ENCODE data around the gene TRMT44.

The TRMT44 gene

GRCh38 chr4:8500966-8501365 is 60.4 kb downstream of the TRMT44 start:
- no peak for ATAC-seq
- TF ChIP-seq ZFP30 (CRISPR knock-in tag; IDR thresholded peaks at IDR 0.05) (no peak), ZNF565 (CRISPR knock-in tag; conservative IDR thresholded peaks at IDR 0.05; ENCODE audit: low read depth) (no peak), TOX (CRISPR knock-in tag; IDR thresholded peaks at IDR 0.05; ENCODE audit: borderline replicate concordance) (no peak)
- TF ChIP-seq, protein P1, sequence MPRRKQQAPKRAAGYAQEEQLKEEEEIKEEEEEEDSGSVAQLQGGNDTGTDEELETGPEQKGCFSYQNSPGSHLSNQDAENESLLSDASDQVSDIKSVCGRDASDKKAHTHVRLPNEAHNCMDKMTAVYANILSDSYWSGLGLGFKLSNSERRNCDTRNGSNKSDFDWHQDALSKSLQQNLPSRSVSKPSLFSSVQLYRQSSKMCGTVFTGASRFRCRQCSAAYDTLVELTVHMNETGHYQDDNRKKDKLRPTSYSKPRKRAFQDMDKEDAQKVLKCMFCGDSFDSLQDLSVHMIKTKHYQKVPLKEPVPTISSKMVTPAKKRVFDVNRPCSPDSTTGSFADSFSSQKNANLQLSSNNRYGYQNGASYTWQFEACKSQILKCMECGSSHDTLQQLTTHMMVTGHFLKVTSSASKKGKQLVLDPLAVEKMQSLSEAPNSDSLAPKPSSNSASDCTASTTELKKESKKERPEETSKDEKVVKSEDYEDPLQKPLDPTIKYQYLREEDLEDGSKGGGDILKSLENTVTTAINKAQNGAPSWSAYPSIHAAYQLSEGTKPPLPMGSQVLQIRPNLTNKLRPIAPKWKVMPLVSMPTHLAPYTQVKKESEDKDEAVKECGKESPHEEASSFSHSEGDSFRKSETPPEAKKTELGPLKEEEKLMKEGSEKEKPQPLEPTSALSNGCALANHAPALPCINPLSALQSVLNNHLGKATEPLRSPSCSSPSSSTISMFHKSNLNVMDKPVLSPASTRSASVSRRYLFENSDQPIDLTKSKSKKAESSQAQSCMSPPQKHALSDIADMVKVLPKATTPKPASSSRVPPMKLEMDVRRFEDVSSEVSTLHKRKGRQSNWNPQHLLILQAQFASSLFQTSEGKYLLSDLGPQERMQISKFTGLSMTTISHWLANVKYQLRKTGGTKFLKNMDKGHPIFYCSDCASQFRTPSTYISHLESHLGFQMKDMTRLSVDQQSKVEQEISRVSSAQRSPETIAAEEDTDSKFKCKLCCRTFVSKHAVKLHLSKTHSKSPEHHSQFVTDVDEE (CRISPR knock-in tag; IDR thresholded peaks at IDR 0.05): no peak

- TF ChIP-seq ARNTL (CRISPR knock-in tag; IDR thresholded peaks at IDR 0.05; ENCODE audit: borderline replicate concordance, low read depth): no peak
- TF ChIP-seq GLIS3 (CRISPR knock-in tag; IDR thresholded peaks at IDR 0.05): no peak
- TF ChIP-seq RARB (CRISPR knock-in tag; IDR thresholded peaks at IDR 0.05): no peak
- no peak for TF ChIP-seq ZNF8 (CRISPR knock-in tag; IDR thresholded peaks at IDR 0.05)
- no peak for TF ChIP-seq ZNF565 (CRISPR knock-in tag; conservative IDR thresholded peaks at IDR 0.05; ENCODE audit: low read depth)
- TF ChIP-seq, protein P2, sequence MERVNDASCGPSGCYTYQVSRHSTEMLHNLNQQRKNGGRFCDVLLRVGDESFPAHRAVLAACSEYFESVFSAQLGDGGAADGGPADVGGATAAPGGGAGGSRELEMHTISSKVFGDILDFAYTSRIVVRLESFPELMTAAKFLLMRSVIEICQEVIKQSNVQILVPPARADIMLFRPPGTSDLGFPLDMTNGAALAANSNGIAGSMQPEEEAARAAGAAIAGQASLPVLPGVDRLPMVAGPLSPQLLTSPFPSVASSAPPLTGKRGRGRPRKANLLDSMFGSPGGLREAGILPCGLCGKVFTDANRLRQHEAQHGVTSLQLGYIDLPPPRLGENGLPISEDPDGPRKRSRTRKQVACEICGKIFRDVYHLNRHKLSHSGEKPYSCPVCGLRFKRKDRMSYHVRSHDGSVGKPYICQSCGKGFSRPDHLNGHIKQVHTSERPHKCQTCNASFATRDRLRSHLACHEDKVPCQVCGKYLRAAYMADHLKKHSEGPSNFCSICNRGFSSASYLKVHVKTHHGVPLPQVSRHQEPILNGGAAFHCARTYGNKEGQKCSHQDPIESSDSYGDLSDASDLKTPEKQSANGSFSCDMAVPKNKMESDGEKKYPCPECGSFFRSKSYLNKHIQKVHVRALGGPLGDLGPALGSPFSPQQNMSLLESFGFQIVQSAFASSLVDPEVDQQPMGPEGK (CRISPR knock-in tag; IDR thresholded peaks at IDR 0.05; ENCODE audit: borderline replicate concordance): no peak
- TF ChIP-seq BACH2 (CRISPR knock-in tag; IDR thresholded peaks at IDR 0.05; ENCODE audit: borderline replicate concordance): no peak
- TF ChIP-seq ZFP3 (CRISPR knock-in tag; IDR thresholded peaks at IDR 0.05): no peak
- TF ChIP-seq ZNF70 (CRISPR knock-in tag; IDR thresholded peaks at IDR 0.05): no peak
- TF ChIP-seq, protein P1 (CRISPR knock-in tag; IDR thresholded peaks at IDR 0.05): no peak
- TF ChIP-seq SNAI2 (CRISPR knock-in tag; IDR thresholded peaks at IDR 0.05): no peak
- no peak for TF ChIP-seq ZFP30 (CRISPR knock-in tag; IDR thresholded peaks at IDR 0.05)
- no peak for TF ChIP-seq CSDC2 (CRISPR knock-in tag; IDR thresholded peaks at IDR 0.05)
- TF ChIP-seq TOX (CRISPR knock-in tag; IDR thresholded peaks at IDR 0.05; ENCODE audit: borderline replicate concordance): no peak
- no peak for TF ChIP-seq CSRNP3 (CRISPR knock-in tag; IDR thresholded peaks at IDR 0.05)
- TF ChIP-seq, protein P3, sequence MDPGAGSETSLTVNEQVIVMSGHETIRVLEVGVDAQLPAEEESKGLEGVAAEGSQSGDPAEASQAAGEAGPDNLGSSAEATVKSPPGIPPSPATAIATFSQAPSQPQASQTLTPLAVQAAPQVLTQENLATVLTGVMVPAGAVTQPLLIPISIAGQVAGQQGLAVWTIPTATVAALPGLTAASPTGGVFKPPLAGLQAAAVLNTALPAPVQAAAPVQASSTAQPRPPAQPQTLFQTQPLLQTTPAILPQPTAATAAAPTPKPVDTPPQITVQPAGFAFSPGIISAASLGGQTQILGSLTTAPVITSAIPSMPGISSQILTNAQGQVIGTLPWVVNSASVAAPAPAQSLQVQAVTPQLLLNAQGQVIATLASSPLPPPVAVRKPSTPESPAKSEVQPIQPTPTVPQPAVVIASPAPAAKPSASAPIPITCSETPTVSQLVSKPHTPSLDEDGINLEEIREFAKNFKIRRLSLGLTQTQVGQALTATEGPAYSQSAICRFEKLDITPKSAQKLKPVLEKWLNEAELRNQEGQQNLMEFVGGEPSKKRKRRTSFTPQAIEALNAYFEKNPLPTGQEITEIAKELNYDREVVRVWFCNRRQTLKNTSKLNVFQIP (CRISPR knock-in tag; IDR thresholded peaks at IDR 0.05; ENCODE audit: borderline replicate concordance, low read depth): no peak
- TF ChIP-seq, protein P4, sequence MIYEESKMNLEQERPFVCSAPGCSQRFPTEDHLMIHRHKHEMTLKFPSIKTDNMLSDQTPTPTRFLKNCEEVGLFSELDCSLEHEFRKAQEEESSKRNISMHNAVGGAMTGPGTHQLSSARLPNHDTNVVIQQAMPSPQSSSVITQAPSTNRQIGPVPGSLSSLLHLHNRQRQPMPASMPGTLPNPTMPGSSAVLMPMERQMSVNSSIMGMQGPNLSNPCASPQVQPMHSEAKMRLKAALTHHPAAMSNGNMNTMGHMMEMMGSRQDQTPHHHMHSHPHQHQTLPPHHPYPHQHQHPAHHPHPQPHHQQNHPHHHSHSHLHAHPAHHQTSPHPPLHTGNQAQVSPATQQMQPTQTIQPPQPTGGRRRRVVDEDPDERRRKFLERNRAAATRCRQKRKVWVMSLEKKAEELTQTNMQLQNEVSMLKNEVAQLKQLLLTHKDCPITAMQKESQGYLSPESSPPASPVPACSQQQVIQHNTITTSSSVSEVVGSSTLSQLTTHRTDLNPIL (CRISPR knock-in tag; IDR thresholded peaks at IDR 0.05; ENCODE audit: low read depth): no peak
- no peak for ATAC-seq
Measured at GRCh38 chr4:8501781-8502180, 61.2 kb downstream of the TRMT44 start.

GRCh38 chr4:8502371-8502770 is 61.8 kb downstream of the TRMT44 start:
- TF ChIP-seq CSDC2 (CRISPR knock-in tag; IDR thresholded peaks at IDR 0.05) (no peak), GLIS3 (CRISPR knock-in tag; IDR thresholded peaks at IDR 0.05) (no peak), CSRNP3 (CRISPR knock-in tag; IDR thresholded peaks at IDR 0.05) (no peak), ZC3H10 (CRISPR knock-in tag; IDR thresholded peaks at IDR 0.05) (no peak), ZNF70 (CRISPR knock-in tag; IDR thresholded peaks at IDR 0.05) (no peak)
- ATAC-seq: no peak
